B cell (primary cell): Measurements from ENCODE around the gene KCTD20. TPM values are rescaled to one million over a fixed set of nuclear protein-coding genes. Genes with fewer than 3 reads are reported as not detected.

Experiments used
- ATAC-seq: fragments of 200-7000 bp; cut with Tn5 transposase; one replicate; pipeline ENCODE4 v1.10.0; 2021; ENCODE audit warnings: low read depth, mild to moderate bottlenecking, moderate number of reproducible peaks, moderate library complexity
- CTCF ChIA-PET: fragments of 350-600 bp; sonication (Branson Sonifier 250); formaldehyde crosslinking; loops from one replicate; lab custom pipeline; 2021; ENCODE audit warnings: antibody characterized with exemption, inconsistent platforms; lab: Charles Lee
- POLR2A ChIA-PET: fragments of 350-600 bp; sonication (Branson Sonifier 250); formaldehyde crosslinking; loops from one replicate; lab custom pipeline; 2021; ENCODE audit warnings: antibody characterized with exemption; lab: Charles Lee
- DNase-seq: peaks from one replicate; pipeline ENCODE4 v3.0.0; 2013
- H2AFZ ChIP-seq: 2 replicates; pipeline ENCODE4 v1.6.1; 2012; ENCODE audit warnings: mild to moderate bottlenecking, low read depth, low read length; ENCODE audit not compliant: insufficient read depth, poor library complexity, severe bottlenecking
- H3K27ac ChIP-seq, 2 donors: 1 replicate in 1 of 2; 2 replicates in 1 of 2; pipeline ENCODE4 v1.5.1; 2012 to 2013; ENCODE audit warnings: low read length in 2 of 2, mild to moderate bottlenecking in 2 of 2, moderate library complexity in 1 of 2
- H3K27me3 ChIP-seq, 4 experiments: fragments of 200-600 bp in 1 of 4; sonication (generic) in 1 of 4; replicated peaks in 1 of 4; 1 replicate in 2 of 4; 2 replicates in 2 of 4; pipeline versions ENCODE4 v1.6.1 to v1.7.0; 2013 to 2016; ENCODE audit warnings: low read length in 3 of 4, mild to moderate bottlenecking in 2 of 4, mixed read lengths in 1 of 4, moderate library complexity in 1 of 4; ENCODE audit not compliant: insufficient read depth in 4 of 4, control insufficient read depth in 3 of 4; ENCODE audit errors: control extremely low read depth in 1 of 4
- H3K36me3 ChIP-seq, 2 experiments: replicated peaks in 1 of 2; 1 replicate in 1 of 2; 2 replicates in 1 of 2; pipeline versions ENCODE4 v1.6.1 to v1.7.1; 2013; ENCODE audit warnings: low read length in 1 of 2; ENCODE audit not compliant: insufficient read depth in 2 of 2, control insufficient read depth in 1 of 2; ENCODE audit errors: control extremely low read depth in 1 of 2, extremely low read depth in 1 of 2
- H3K4me1 ChIP-seq, 2 donors: fragments of 200-600 bp in 1 of 2; sonication (generic) in 1 of 2; 1 replicate in 1 of 2; 2 replicates in 1 of 2; pipeline versions ENCODE4 v1.5.1 to v1.6.1; 2013 to 2017; ENCODE audit warnings: low read length in 2 of 2; ENCODE audit not compliant: control insufficient read depth in 2 of 2, insufficient read depth in 2 of 2
- H3K4me2 ChIP-seq: replicated peaks from 2 replicates; pipeline ENCODE3; 2012; ENCODE audit warnings: mild to moderate bottlenecking, low read depth, low read length; ENCODE audit not compliant: poor library complexity, severe bottlenecking
- H3K4me3 ChIP-seq, 5 experiments: fragments of 200-600 bp in 1 of 5; sonication (generic) in 1 of 5; 1 replicate in 3 of 5; 2 replicates in 2 of 5; pipeline versions ENCODE4 v1.5.1 to v1.7.0; 2011 to 2016; ENCODE audit warnings: low read length in 4 of 5, mild to moderate bottlenecking in 4 of 5, low read depth in 2 of 5, control low read depth in 1 of 5, moderate library complexity in 1 of 5; ENCODE audit not compliant: insufficient read depth in 1 of 5; ENCODE audit errors: control extremely low read depth in 1 of 5, extremely low read depth in 1 of 5
- H3K79me2 ChIP-seq: fragments of 200-600 bp; sonication (generic); one replicate; pipeline ENCODE4 v1.6.0; 2016; ENCODE audit warnings: low read length; ENCODE audit not compliant: control insufficient read depth, insufficient read depth
- H3K9ac ChIP-seq: fragments of 200-600 bp; sonication (generic); 2 replicates; pipeline ENCODE4 v1.6.1; 2017; ENCODE audit warnings: mild to moderate bottlenecking, low read length, moderate library complexity
- H3K9me3 ChIP-seq, 3 donors: one replicate each; pipeline versions ENCODE4 v1.6.1 to v1.7.1; 2013; ENCODE audit warnings: low read length in 2 of 3; ENCODE audit not compliant: control insufficient read depth in 2 of 3, insufficient read depth in 1 of 3; ENCODE audit errors: control extremely low read depth in 1 of 3
- H4K20me1 ChIP-seq: 2 replicates; pipeline ENCODE4 v1.6.0; 2012; ENCODE audit warnings: mild to moderate bottlenecking, low read length; ENCODE audit not compliant: insufficient read depth, control insufficient read depth, poor library complexity, severe bottlenecking
- H3K27ac Mint-ChIP-seq: one replicate; pipeline ENCODE4 v1.8.0; 2021; ENCODE audit warnings: mixed read lengths
- H3K27me3 Mint-ChIP-seq: one replicate; pipeline ENCODE4 v1.8.0; 2021; ENCODE audit warnings: mixed read lengths
- H3K4me1 Mint-ChIP-seq: one replicate; pipeline ENCODE4 v1.8.0; 2021; ENCODE audit warnings: mixed read lengths
- H3K4me3 Mint-ChIP-seq: one replicate; pipeline ENCODE4 v1.8.0; 2021; ENCODE audit warnings: mixed read lengths
- H3K9me3 Mint-ChIP-seq: one replicate; pipeline ENCODE4 v1.8.0; 2022; ENCODE audit warnings: mixed read lengths; ENCODE audit not compliant: insufficient read depth
- CTCF ChIP-seq: fragments of 200-600 bp; IDR thresholded peaks from one replicate; pipeline ENCODE4 v1.8.0; 2022; ENCODE audit warnings: antibody characterized with exemption, mild to moderate bottlenecking
- EZH2 ChIP-seq: IDR thresholded peaks from 2 replicates; pipeline ENCODE4 v1.6.1; 2012; ENCODE audit warnings: borderline replicate concordance, low read depth, mild to moderate bottlenecking, moderate library complexity, low read length; ENCODE audit not compliant: insufficient read depth, poor library complexity, severe bottlenecking
- WGBS: methylation state at CpG from one replicate; pipeline ENCODE4 v1.1.5; 2013; ENCODE audit warnings: missing lambda C conversion rate; ENCODE audit not compliant: insufficient coverage; 5-methylcytosine and 5-hydroxymethylcytosine counted together
- intact Hi-C: fragments of 100-400 bp; cut with micrococcal nuclease; formaldehyde crosslinking; loops from one replicate; pipeline ENCODE4 v1.10.0; 2022
- polyA plus RNA-seq: library from polyadenylated mRNA; depleted of rRNA; stranded (reverse); fragments of >200 nt; gene quantifications from 2 replicates; pipeline ENCODE4 v1.2.3, GENCODE V29; 2012
- total RNA-seq, 2 donors: library from RNA; stranded (reverse); fragments of 120-200 nt in 1 of 2; gene quantifications; 1 replicate in 1 of 2; 2 replicates in 1 of 2; pipeline versions ENCODE4 v1.2.3 to v1.2.4, GENCODE V29; 2013 to 2022

The KCTD20 gene
- total and polyA plus RNA-seq, 2 donors (not counting 1 experiment from before 2014, with no cell fraction given): 19.5 to 37.5 TPM

DNA sequence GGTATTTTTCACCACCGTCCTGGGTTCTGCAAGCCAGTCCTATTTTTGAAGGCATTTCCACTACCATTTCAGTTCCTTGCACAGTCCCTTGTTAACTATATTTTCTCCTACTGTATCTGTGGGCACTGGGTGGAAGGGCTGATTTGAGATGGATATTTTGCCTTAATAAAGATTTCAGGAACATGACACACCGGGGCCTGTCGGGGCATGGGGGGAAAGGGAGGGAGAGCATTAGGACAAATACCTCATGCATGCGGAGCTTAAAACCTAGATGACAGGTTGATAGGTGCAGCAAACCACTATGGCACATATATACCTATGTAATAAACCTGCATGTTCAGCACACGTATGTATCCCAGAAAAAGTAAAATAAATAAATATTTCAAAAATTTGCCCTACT is 82.1 kb downstream of the KCTD20 start:
- H3K9ac ChIP-seq: no peak overlapping the region
- no peaks in the 10 kb centered on the region for H3K9me3 Mint-ChIP-seq
- ATAC-seq: no peak
- no peaks in the 10 kb centered on the region for H3K27me3 ChIP-seq
- TF ChIP-seq CTCF (no peak), EZH2 (no peak)
- intact Hi-C loops: loop anchor here (10.0 kb wide), 1 partner anchor 50 kb away; no protein-coding TSS in a partner anchor
- no CpG with 5 or more reads among the region's 5 CpGs for WGBS
- ChIA-PET POLR2A (no interaction called here), CTCF (no interaction called here)
- H2AFZ ChIP-seq: no peak overlapping the region
- peaks cover 1 to 69% of the 10 kb centered on the region in 2 experiments for H3K36me3 ChIP-seq
- H3K4me2 ChIP-seq: no peak overlapping the region
- H3K9me3 ChIP-seq: no peaks in the 10 kb centered on the region
- no peaks in the 10 kb centered on the region for H3K27me3 Mint-ChIP-seq
- H3K4me3 Mint-ChIP-seq: no peak overlapping the region
- peaks cover 24% of the 10 kb centered on the region for H3K79me2 ChIP-seq
- no peak overlapping the region for H3K27ac ChIP-seq
- peaks cover 9% of the 10 kb centered on the region for H3K4me1 Mint-ChIP-seq
- peaks cover 0 to 3% of the 10 kb centered on the region in 2 donors for H3K4me1 ChIP-seq
- no peak for DNase-seq
- peaks cover 10% of the 10 kb centered on the region for H4K20me1 ChIP-seq
- H3K4me3 ChIP-seq: no peak overlapping the region
- no peak overlapping the region for H3K27ac Mint-ChIP-seq

DNA sequence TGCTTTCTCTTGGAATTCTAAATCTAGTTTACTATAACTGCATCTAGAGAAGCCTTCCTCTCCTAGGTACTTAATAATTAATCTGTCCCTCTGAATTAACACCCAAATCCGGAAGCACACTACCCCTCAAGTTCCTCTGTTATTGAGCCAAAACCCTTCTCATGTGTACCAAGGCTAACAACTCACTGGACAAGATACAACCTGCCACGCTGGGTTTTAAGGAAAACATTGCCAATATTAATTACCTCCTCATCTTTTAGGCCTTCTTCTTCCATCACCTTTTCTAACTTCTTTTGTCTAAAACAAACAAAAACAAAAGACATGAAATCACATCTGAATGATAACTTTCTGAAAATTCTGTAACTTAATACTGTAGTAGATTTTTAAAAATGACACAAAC is 82.5 kb downstream of the KCTD20 start:
- Histone ChIP-seq H3K4me1 (peaks cover 0 to 3% of the 10 kb centered on the region in 2 donors), H3K36me3 (peaks cover 1 to 67% of the 10 kb centered on the region in 2 experiments), H3K27me3 (no peaks in the 10 kb centered on the region), H3K4me3 (no peak overlapping the region), H3K4me2 (no peak overlapping the region), H3K27ac (no peak overlapping the region), H2AFZ (no peak overlapping the region), H3K79me2 (peaks cover 29% of the 10 kb centered on the region), H3K9me3 (no peaks in the 10 kb centered on the region), H3K9ac (no peak overlapping the region), H4K20me1 (peaks cover 11% of the 10 kb centered on the region)
- Mint-ChIP-seq H3K4me3 (no peak overlapping the region), H3K27me3 (no peaks in the 10 kb centered on the region), H3K27ac (no peak overlapping the region), H3K4me1 (peaks cover 9% of the 10 kb centered on the region), H3K9me3 (no peaks in the 10 kb centered on the region)
- DNase-seq: no peak
- TF ChIP-seq EZH2 (no peak), CTCF (no peak)
- ATAC-seq: no peak
- intact Hi-C loops: loop anchor here (10.0 kb wide), 1 partner anchor 51 kb away; no protein-coding TSS in a partner anchor
- ChIA-PET POLR2A (no interaction called here), CTCF (no interaction called here)
- 100% methylated on average over 2 of the region's 2 CpGs for WGBS
